GM18526 (cell line): ENCODE data around the gene RHBDL3.

Source experiments
- POLR2A ChIP-seq: IDR thresholded peaks from 3 replicates; pipeline ENCODE4 v1.6.1; 2011; ENCODE audit not compliant: insufficient read length; ENCODE audit errors: extremely low read depth

Gene RHBDL3

GRCh38 chr17:32261936-32262510 lies 3.6 kb upstream of the RHBDL3 start:
- TF ChIP-seq POLR2A: no peak

GRCh38 chr17:32264140-32264799 lies 1.4 kb upstream of the RHBDL3 start:
- TF ChIP-seq POLR2A: no peak

- TF ChIP-seq POLR2A: no peak
Measured at GRCh38 chr17:32264823-32265191, 825 bp upstream of the RHBDL3 start.

- TF ChIP-seq POLR2A: no peak
Measured at GRCh38 chr17:32266051-32266388, 388 bp downstream of the RHBDL3 start.

- no peak for TF ChIP-seq POLR2A
Measured at GRCh38 chr17:32266389-32267301, 1.0 kb downstream of the RHBDL3 start.

GRCh38 chr17:32267690-32268205 lies 2.1 kb downstream of the RHBDL3 start:
- no peak for TF ChIP-seq POLR2A

- no peak for TF ChIP-seq POLR2A
Measured at GRCh38 chr17:32268734-32269288, 3.2 kb downstream of the RHBDL3 start.

GRCh38 chr17:32269377-32269776 lies 3.7 kb downstream of the RHBDL3 start:
- no peak for TF ChIP-seq POLR2A

GRCh38 chr17:32271844-32272243 lies 6.2 kb downstream of the RHBDL3 start:
- no peak for TF ChIP-seq POLR2A

- no peak for TF ChIP-seq POLR2A
Measured at GRCh38 chr17:32274101-32274500, 8.5 kb downstream of the RHBDL3 start.

GRCh38 chr17:32274643-32275042 lies 9.0 kb downstream of the RHBDL3 start:
- TF ChIP-seq POLR2A: no peak

- no peak for TF ChIP-seq POLR2A
Measured at GRCh38 chr17:32275060-32276042, 9.7 kb downstream of the RHBDL3 start.

- TF ChIP-seq POLR2A: no peak
Measured at GRCh38 chr17:32276171-32276601, 10.6 kb downstream of the RHBDL3 start.

GRCh38 chr17:32277284-32277683 lies 11.7 kb downstream of the RHBDL3 start:
- TF ChIP-seq POLR2A: no peak
